Liver (tissue), 9 donors: ENCODE results near the gene CEP63. TPM values are rescaled to one million over a fixed set of nuclear protein-coding genes. Genes with fewer than 3 reads are reported as not detected.

Source experiments
- DNase-seq: peaks from one replicate; pipeline ENCODE4 v3.0.0-alpha.2; 2017; ENCODE audit warnings: low spot score
- H3K27ac ChIP-seq, 2 donors: one replicate each; pipeline ENCODE4 v1.7.0; 2013; ENCODE audit warnings: inconsistent platforms in 2 of 2, low read length in 2 of 2, control low read depth in 1 of 2, low read depth in 1 of 2, mild to moderate bottlenecking in 1 of 2
- H3K27me3 ChIP-seq, 4 donors: one replicate each; pipeline versions ENCODE4 v1.6.1 to v1.7.0; 2013; ENCODE audit warnings: low read length in 3 of 4, inconsistent platforms in 1 of 4, mild to moderate bottlenecking in 1 of 4, moderate library complexity in 1 of 4; ENCODE audit not compliant: control insufficient read depth in 4 of 4, insufficient read depth in 4 of 4
- H3K36me3 ChIP-seq, 4 donors: one replicate each; pipeline versions ENCODE4 v1.6.1 to v1.7.0; 2013; ENCODE audit warnings: low read length in 3 of 4, mild to moderate bottlenecking in 3 of 4, low read depth in 1 of 4, moderate library complexity in 1 of 4; ENCODE audit not compliant: control insufficient read depth in 4 of 4, insufficient read depth in 3 of 4
- H3K4me1 ChIP-seq, 4 donors: one replicate each; pipeline versions ENCODE4 v1.6.1 to v1.7.0; 2013; ENCODE audit warnings: low read length in 3 of 4, mild to moderate bottlenecking in 3 of 4, moderate library complexity in 1 of 4; ENCODE audit not compliant: control insufficient read depth in 4 of 4, insufficient read depth in 4 of 4
- H3K4me3 ChIP-seq, 3 donors: one replicate each; pipeline versions ENCODE4 v1.6.1 to v1.7.0; 2013; ENCODE audit warnings: low read length in 3 of 3, control low read depth in 1 of 3, low read depth in 1 of 3, mild to moderate bottlenecking in 1 of 3
- H3K9ac ChIP-seq, 2 donors: one replicate each; pipeline ENCODE4 v1.7.0; 2013; ENCODE audit warnings: low read length in 2 of 2, mild to moderate bottlenecking in 2 of 2, moderate library complexity in 2 of 2, control low read depth in 1 of 2, low read depth in 1 of 2
- H3K9me3 ChIP-seq, 4 donors: one replicate each; pipeline versions ENCODE4 v1.6.1 to v1.7.0; 2013; ENCODE audit warnings: low read length in 3 of 4; ENCODE audit not compliant: control insufficient read depth in 4 of 4
- EGR1 ChIP-seq, 2 donors: IDR thresholded peaks; 2 replicates each; pipeline ENCODE4 v1.6.1; 2016 to 2018; ENCODE audit warnings: antibody characterized with exemption in 2 of 2, low read depth in 2 of 2
- FOXA1 ChIP-seq: IDR thresholded peaks from 2 replicates; pipeline ENCODE4 v1.6.1; 2016; ENCODE audit warnings: antibody characterized with exemption
- FOXA2 ChIP-seq: IDR thresholded peaks from 2 replicates; pipeline ENCODE4 v1.6.1; 2016; ENCODE audit warnings: antibody characterized with exemption
- GABPA ChIP-seq, 2 donors: IDR thresholded peaks in 1 of 2; conservative IDR thresholded peaks in 1 of 2; 2 replicates each; pipeline ENCODE4 v1.6.1; 2016; ENCODE audit warnings: antibody characterized with exemption in 2 of 2, mild to moderate bottlenecking in 1 of 2, moderate library complexity in 1 of 2
- HNF4A ChIP-seq, 2 donors: conservative IDR thresholded peaks; 2 replicates each; pipeline ENCODE4 v1.6.1; 2016; ENCODE audit warnings: antibody characterized with exemption in 2 of 2, mild to moderate bottlenecking in 2 of 2
- HNF4G ChIP-seq: IDR thresholded peaks from 2 replicates; pipeline ENCODE4 v1.6.1; 2016; ENCODE audit warnings: antibody characterized with exemption
- JUND ChIP-seq, 2 donors: IDR thresholded peaks; 2 replicates each; pipeline ENCODE4 v1.6.1; 2016; ENCODE audit warnings: antibody characterized with exemption in 2 of 2
- MAX ChIP-seq: IDR thresholded peaks from 2 replicates; pipeline ENCODE4 v1.6.1; 2016; ENCODE audit warnings: antibody characterized with exemption
- NR2F2 ChIP-seq: IDR thresholded peaks from 2 replicates; pipeline ENCODE4 v1.6.1; 2016; ENCODE audit warnings: antibody characterized with exemption
- RAD21 ChIP-seq, 2 donors: IDR thresholded peaks; 2 replicates each; pipeline ENCODE4 v1.6.1; 2016; ENCODE audit warnings: antibody characterized with exemption in 2 of 2, mild to moderate bottlenecking in 2 of 2
- REST ChIP-seq: IDR thresholded peaks from 2 replicates; pipeline ENCODE4 v1.6.1; 2016; ENCODE audit warnings: antibody characterized with exemption, mild to moderate bottlenecking
- RXRA ChIP-seq, 2 donors: IDR thresholded peaks; 2 replicates each; pipeline ENCODE4 v1.6.1; 2017 to 2018; ENCODE audit warnings: antibody characterized with exemption in 2 of 2, mild to moderate bottlenecking in 1 of 2
- SP1 ChIP-seq: IDR thresholded peaks from 2 replicates; pipeline ENCODE4 v1.6.1; 2018; ENCODE audit warnings: antibody characterized with exemption, mild to moderate bottlenecking
- TAF1 ChIP-seq: conservative IDR thresholded peaks from 2 replicates; pipeline ENCODE4 v1.6.1; 2016; ENCODE audit warnings: antibody characterized with exemption, mild to moderate bottlenecking
- YY1 ChIP-seq: IDR thresholded peaks from 2 replicates; pipeline ENCODE4 v1.6.1; 2016; ENCODE audit warnings: antibody characterized with exemption, mild to moderate bottlenecking
- WGBS: extraction: QIAGEN DNeasy Blood & Tissue Kit; methylation state at CpG from one replicate; pipeline ENCODE4 v1.1.7; 2013; 5-methylcytosine and 5-hydroxymethylcytosine counted together
- polyA plus RNA-seq, 2 donors: library from polyadenylated mRNA; stranded (reverse) in 1 of 2; unstranded in 1 of 2; fragments of 200-250 nt in 1 of 2; fragments of >200 nt in 1 of 2; fragmentation: Nextera tagmentation in 1 of 2; extraction: Ambion mirVana in 1 of 2; gene quantifications; one replicate each; pipeline versions ENCODE4 v1.2.1 to v1.2.3, GENCODE V29; 2013 to 2015
- total RNA-seq, 2 donors: library from RNA; depleted of rRNA; stranded (reverse); fragments of >200 nt; gene quantifications; one replicate each; pipeline ENCODE4 v1.2.3, GENCODE V29; 2014
- TF ChIP-seq, protein P1 (sequence below): fragments of 150-350 bp; IDR thresholded peaks from 2 replicates; pipeline ENCODE4 v1.5.1; 2017; ENCODE audit warnings: improper control_type of control experiment, low read depth, low read length; ENCODE audit not compliant: missing input control
- donor health status: healthy.
- donor health status: healthy.
- donor health status: healthy.
- donor health status: healthy.
- donor health status: healthy.

Gene CEP63
- total and polyA plus RNA-seq, 4 donors: 8.1 to 16.1 (median 12.7) TPM

GRCh38 chr3:134464064-134464688, 21.7 kb upstream of the CEP63 start:
- Histone ChIP-seq H3K4me1 (no peaks in the 10 kb centered on the region), H3K36me3 (no peaks in the 10 kb centered on the region), H3K4me3 (no peak overlapping the region), H3K27me3 (no peaks in the 10 kb centered on the region), H3K9ac (no peak overlapping the region), H3K9me3 (no peaks in the 10 kb centered on the region), H3K27ac (peak overlapping the region; percentile 67 to 69)
- TF ChIP-seq MAX: no peak
- peak; percentile 66 for TF ChIP-seq REST
- TF ChIP-seq RXRA (IDR thresholded peaks at IDR 0.05): peak in 1 of 2 donors; percentile 34
- peak; percentile 35 for TF ChIP-seq SP1
- DNase-seq: no peak
- WGBS: 64% methylated on average over 13 of the region's 13 CpGs

GRCh38 chr3:134464689-134465365, 21.0 kb upstream of the CEP63 start:
- Histone ChIP-seq H3K4me3 (no peak overlapping the region), H3K36me3 (no peaks in the 10 kb centered on the region), H3K9ac (no peak overlapping the region), H3K27ac (peak overlapping the region; percentile 60 to 67), H3K4me1 (no peaks in the 10 kb centered on the region), H3K9me3 (no peaks in the 10 kb centered on the region), H3K27me3 (no peaks in the 10 kb centered on the region)
- DNase-seq: no peak
- no peak for TF ChIP-seq RAD21 (IDR thresholded peaks at IDR 0.05)
- no peak for TF ChIP-seq TAF1
- 84% methylated on average over 8 of the region's 8 CpGs for WGBS

DNA sequence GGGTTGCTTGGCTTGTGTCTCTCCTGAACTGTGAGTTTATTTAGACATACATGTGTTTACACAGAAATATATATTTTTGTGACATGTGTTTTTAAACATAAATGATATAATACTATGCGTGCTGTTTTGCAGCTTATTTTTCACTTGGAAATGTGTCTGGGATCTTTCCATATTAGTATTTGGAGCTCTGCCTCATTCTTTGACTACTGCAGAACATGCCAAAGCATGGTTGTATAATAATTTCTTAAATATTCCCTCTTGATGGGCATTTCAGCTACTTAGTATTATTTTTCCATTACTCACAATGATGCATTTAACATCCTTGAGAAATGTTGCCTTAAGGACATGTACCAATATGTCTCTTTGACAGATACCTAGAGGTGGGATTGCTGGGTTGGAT, 19.5 kb upstream of the CEP63 start:
- no peak for DNase-seq
- Histone ChIP-seq H3K36me3 (no peaks in the 10 kb centered on the region), H3K4me1 (no peaks in the 10 kb centered on the region), H3K27ac (no peak overlapping the region), H3K9me3 (no peaks in the 10 kb centered on the region), H3K27me3 (no peaks in the 10 kb centered on the region), H3K9ac (no peak overlapping the region), H3K4me3 (no peak overlapping the region)
- 94% methylated on average over 1 of the region's 1 CpG for WGBS
- no peak for TF ChIP-seq YY1
- no peak for TF ChIP-seq RXRA (IDR thresholded peaks at IDR 0.05)
- no peak for TF ChIP-seq JUND (IDR thresholded peaks at IDR 0.05)
- TF ChIP-seq, protein P1, sequence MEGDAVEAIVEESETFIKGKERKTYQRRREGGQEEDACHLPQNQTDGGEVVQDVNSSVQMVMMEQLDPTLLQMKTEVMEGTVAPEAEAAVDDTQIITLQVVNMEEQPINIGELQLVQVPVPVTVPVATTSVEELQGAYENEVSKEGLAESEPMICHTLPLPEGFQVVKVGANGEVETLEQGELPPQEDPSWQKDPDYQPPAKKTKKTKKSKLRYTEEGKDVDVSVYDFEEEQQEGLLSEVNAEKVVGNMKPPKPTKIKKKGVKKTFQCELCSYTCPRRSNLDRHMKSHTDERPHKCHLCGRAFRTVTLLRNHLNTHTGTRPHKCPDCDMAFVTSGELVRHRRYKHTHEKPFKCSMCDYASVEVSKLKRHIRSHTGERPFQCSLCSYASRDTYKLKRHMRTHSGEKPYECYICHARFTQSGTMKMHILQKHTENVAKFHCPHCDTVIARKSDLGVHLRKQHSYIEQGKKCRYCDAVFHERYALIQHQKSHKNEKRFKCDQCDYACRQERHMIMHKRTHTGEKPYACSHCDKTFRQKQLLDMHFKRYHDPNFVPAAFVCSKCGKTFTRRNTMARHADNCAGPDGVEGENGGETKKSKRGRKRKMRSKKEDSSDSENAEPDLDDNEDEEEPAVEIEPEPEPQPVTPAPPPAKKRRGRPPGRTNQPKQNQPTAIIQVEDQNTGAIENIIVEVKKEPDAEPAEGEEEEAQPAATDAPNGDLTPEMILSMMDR: no peak
- TF ChIP-seq SP1: no peak
- TF ChIP-seq FOXA2: no peak
- TF ChIP-seq FOXA1: no peak
- no peak for TF ChIP-seq HNF4G
- no peak for TF ChIP-seq NR2F2
- no peak for TF ChIP-seq TAF1
- no peak for TF ChIP-seq RAD21 (IDR thresholded peaks at IDR 0.05)
- no peak for TF ChIP-seq HNF4A (conservative IDR thresholded peaks at IDR 0.05)
- no peak for TF ChIP-seq EGR1 (IDR thresholded peaks at IDR 0.05; ENCODE audit: low read depth in 2 of 2)
- TF ChIP-seq REST: no peak
- no peak for TF ChIP-seq GABPA (IDR thresholded peaks at IDR 0.05 in 1 of 2, conservative IDR thresholded peaks at IDR 0.05 in 1 of 2)
